HG03139 (cell line): ENCODE results near the gene IGLL5.
A peak's percentile ranks its signal among the peaks of the same experiment; 100 is the strongest.

ENCODE experiments used
- ATAC-seq: cut with Tn5 transposase; IDR thresholded peaks from one replicate; pipeline ENCODE4 v1.9.1; 2021; ENCODE audit not compliant: unreplicated experiment

IGLL5 gene

GRCh38 chr22:22858559-22858937, 29.1 kb upstream of the IGLL5 start:
- ATAC-seq = no peak

- ATAC-seq = no peak
Measured at GRCh38 chr22:22863001-22863400, 24.6 kb upstream of the IGLL5 start.

GRCh38 chr22:22865311-22866072, 22.1 kb upstream of the IGLL5 start:
- ATAC-seq = peak; percentile 69

- no peak for ATAC-seq
Measured at GRCh38 chr22:22866381-22867111, 21.1 kb upstream of the IGLL5 start.

- ATAC-seq = no peak
Measured at GRCh38 chr22:22867996-22868715, 19.5 kb upstream of the IGLL5 start.

- ATAC-seq = no peak
Measured at GRCh38 chr22:22870577-22871404, 16.8 kb upstream of the IGLL5 start.

GRCh38 chr22:22871536-22872278, 15.9 kb upstream of the IGLL5 start:
- ATAC-seq = no peak

GRCh38 chr22:22872722-22873708, 14.6 kb upstream of the IGLL5 start:
- ATAC-seq = no peak

- ATAC-seq = no peak
Measured at GRCh38 chr22:22877523-22878210, 9.9 kb upstream of the IGLL5 start.

GRCh38 chr22:22878211-22878570, 9.4 kb upstream of the IGLL5 start:
- ATAC-seq = no peak

- ATAC-seq = no peak
Measured at GRCh38 chr22:22878801-22879674, 8.6 kb upstream of the IGLL5 start.

GRCh38 chr22:22879675-22880155, 7.9 kb upstream of the IGLL5 start:
- ATAC-seq = no peak

GRCh38 chr22:22880645-22881044, 7.0 kb upstream of the IGLL5 start:
- no peak for ATAC-seq

GRCh38 chr22:22881116-22882000, 6.3 kb upstream of the IGLL5 start:
- ATAC-seq = no peak

GRCh38 chr22:22882033-22882717, 5.4 kb upstream of the IGLL5 start:
- no peak for ATAC-seq
